HCT116 (cell line): ENCODE measurements around the gene CSGALNACT2.

ENCODE experiments used
- CBX3 ChIP-seq: IDR thresholded peaks from 2 replicates; pipeline ENCODE4 v1.6.1; 2012; ENCODE audit warnings: low read depth
- CEBPB ChIP-seq: IDR thresholded peaks from 2 replicates; pipeline ENCODE4 v1.6.1; 2012; ENCODE audit warnings: low read depth
- EZH2 ChIP-seq: fragments of 200-600 bp; sonication (generic); IDR thresholded peaks from 2 replicates; pipeline ENCODE4 v1.6.1; 2017; ENCODE audit warnings: antibody characterized with exemption, mixed run types
- POLR2A ChIP-seq: IDR thresholded peaks from 2 replicates; pipeline ENCODE4 v1.7.0; 2011; ENCODE audit warnings: borderline replicate concordance; ENCODE audit not compliant: insufficient read depth, insufficient read length; ENCODE audit errors: extremely low read depth
- POLR2AphosphoS5 ChIP-seq: IDR thresholded peaks from 2 replicates; pipeline ENCODE4 v1.6.1; 2011; ENCODE audit warnings: mild to moderate bottlenecking, low read depth, low read length, moderate library complexity
- RAD21 ChIP-seq: IDR thresholded peaks from 2 replicates; pipeline ENCODE4 v1.6.1; 2012; ENCODE audit warnings: low read depth, mild to moderate bottlenecking
- SIN3A ChIP-seq: IDR thresholded peaks from 2 replicates; pipeline ENCODE4 v1.6.1; 2012; ENCODE audit warnings: low read depth
- SP1 ChIP-seq: IDR thresholded peaks from 2 replicates; pipeline ENCODE4 v1.6.1; 2012; ENCODE audit warnings: low read depth
- SRF ChIP-seq: IDR thresholded peaks from 2 replicates; pipeline ENCODE4 v1.6.1; 2012; ENCODE audit warnings: low read depth
- TCF7L2 ChIP-seq: IDR thresholded peaks from 2 replicates; pipeline ENCODE4 v1.7.0; 2011; ENCODE audit warnings: borderline replicate concordance, inconsistent platforms; ENCODE audit not compliant: insufficient read depth, insufficient read length; ENCODE audit errors: extremely low read depth
- YY1 ChIP-seq: IDR thresholded peaks from 2 replicates; pipeline ENCODE4 v1.6.1; 2011; ENCODE audit warnings: low read length, low read depth, moderate library complexity, mild to moderate bottlenecking; ENCODE audit not compliant: insufficient replicate concordance; ENCODE audit errors: extremely low read depth
- ZNF274 ChIP-seq: fragments of 200-500 bp; sonication (Bioruptor generic); IDR thresholded peaks from 2 replicates; pipeline ENCODE4 v1.6.1; 2014; ENCODE audit warnings: mild to moderate bottlenecking, low read depth, low read length, inconsistent platforms
- TF ChIP-seq, protein P1 (sequence below): IDR thresholded peaks from 2 replicates; pipeline ENCODE4 v1.6.1; 2012
- TF ChIP-seq, protein P2 (sequence below), 3 experiments: fragments of 200-600 bp in 1 of 3; sonication (generic) in 1 of 3; IDR thresholded peaks in 2 of 3; conservative IDR thresholded peaks in 1 of 3; 2 replicates each; pipeline ENCODE4 v1.5.1; 2012 to 2017; ENCODE audit warnings: low read depth in 2 of 3, low read length in 2 of 3, antibody characterized with exemption in 1 of 3, borderline replicate concordance in 1 of 3, control low read depth in 1 of 3, mild to moderate bottlenecking in 1 of 3, mixed read lengths in 1 of 3, mixed run types in 1 of 3, moderate library complexity in 1 of 3; ENCODE audit not compliant: insufficient read depth in 1 of 3

DNA sequence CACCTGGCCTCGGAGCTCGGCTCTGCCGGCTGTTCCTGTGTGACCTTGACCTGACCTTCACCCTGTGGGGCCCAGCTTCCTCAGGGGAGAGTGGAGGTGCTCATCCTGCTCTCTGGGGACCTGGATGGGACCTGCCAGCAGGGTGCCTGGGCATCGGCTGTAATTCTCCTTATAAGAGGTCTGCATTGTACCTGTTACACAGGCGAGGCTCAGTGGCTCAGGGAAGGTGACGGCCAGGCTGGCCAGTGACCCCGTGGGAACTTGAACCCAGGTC, 32.4 kb upstream of the CSGALNACT2 start:
- TF ChIP-seq EZH2: no peak
- TF ChIP-seq, protein P1, sequence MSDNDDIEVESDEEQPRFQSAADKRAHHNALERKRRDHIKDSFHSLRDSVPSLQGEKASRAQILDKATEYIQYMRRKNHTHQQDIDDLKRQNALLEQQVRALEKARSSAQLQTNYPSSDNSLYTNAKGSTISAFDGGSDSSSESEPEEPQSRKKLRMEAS: no peak
- TF ChIP-seq RAD21: no peak
- TF ChIP-seq, protein P2, sequence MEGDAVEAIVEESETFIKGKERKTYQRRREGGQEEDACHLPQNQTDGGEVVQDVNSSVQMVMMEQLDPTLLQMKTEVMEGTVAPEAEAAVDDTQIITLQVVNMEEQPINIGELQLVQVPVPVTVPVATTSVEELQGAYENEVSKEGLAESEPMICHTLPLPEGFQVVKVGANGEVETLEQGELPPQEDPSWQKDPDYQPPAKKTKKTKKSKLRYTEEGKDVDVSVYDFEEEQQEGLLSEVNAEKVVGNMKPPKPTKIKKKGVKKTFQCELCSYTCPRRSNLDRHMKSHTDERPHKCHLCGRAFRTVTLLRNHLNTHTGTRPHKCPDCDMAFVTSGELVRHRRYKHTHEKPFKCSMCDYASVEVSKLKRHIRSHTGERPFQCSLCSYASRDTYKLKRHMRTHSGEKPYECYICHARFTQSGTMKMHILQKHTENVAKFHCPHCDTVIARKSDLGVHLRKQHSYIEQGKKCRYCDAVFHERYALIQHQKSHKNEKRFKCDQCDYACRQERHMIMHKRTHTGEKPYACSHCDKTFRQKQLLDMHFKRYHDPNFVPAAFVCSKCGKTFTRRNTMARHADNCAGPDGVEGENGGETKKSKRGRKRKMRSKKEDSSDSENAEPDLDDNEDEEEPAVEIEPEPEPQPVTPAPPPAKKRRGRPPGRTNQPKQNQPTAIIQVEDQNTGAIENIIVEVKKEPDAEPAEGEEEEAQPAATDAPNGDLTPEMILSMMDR (IDR thresholded peaks at IDR 0.05 in 2 of 3, conservative IDR thresholded peaks at IDR 0.05 in 1 of 3; ENCODE audit: borderline replicate concordance in 1 of 3, insufficient read depth in 1 of 3, low read depth in 2 of 3, low read length in 2 of 3): no peak
- TF ChIP-seq SRF: no peak
- no peak for TF ChIP-seq YY1
- TF ChIP-seq SP1: no peak
- no peak for TF ChIP-seq TCF7L2
- TF ChIP-seq POLR2A: no peak
- TF ChIP-seq ZNF274: no peak
- no peak for TF ChIP-seq SIN3A
- TF ChIP-seq CEBPB: no peak
- TF ChIP-seq CBX3: no peak
- no peak for TF ChIP-seq POLR2AphosphoS5
